RWPE2 (cell line): ENCODE results near the gene ALDOC.

ENCODE experiments used
- ATAC-seq: fragments of 200-7000 bp; cut with Tn5 transposase; 3 replicates; pipeline ENCODE4 v1.9.1; 2021; ENCODE audit warnings: low read depth
- DNase-seq: peaks from one replicate; pipeline ENCODE4 v3.0.0-alpha.2; 2020; ENCODE audit warnings: low spot score
- H3K27ac ChIP-seq: fragments of 450-650 bp; 2 replicates; pipeline ENCODE4 v1.5.1; 2017; ENCODE audit warnings: mild to moderate bottlenecking; ENCODE audit not compliant: poor library complexity, severe bottlenecking
- H3K27me3 ChIP-seq: fragments of 250-450 bp; sonication (Bioruptor Pico); 2 replicates; pipeline ENCODE4 v1.5.1; 2021; ENCODE audit warnings: mild to moderate bottlenecking, moderate library complexity; ENCODE audit not compliant: insufficient read depth, poor library complexity, severe bottlenecking
- H3K36me3 ChIP-seq: fragments of 250-450 bp; sonication (Bioruptor Pico); 2 replicates; pipeline ENCODE4 v1.5.1; 2020; ENCODE audit warnings: low read depth, mild to moderate bottlenecking, moderate library complexity
- H3K4me1 ChIP-seq: fragments of 250-450 bp; sonication (Bioruptor Pico); 2 replicates; pipeline ENCODE4 v1.5.1; 2021; ENCODE audit warnings: mild to moderate bottlenecking, moderate library complexity; ENCODE audit not compliant: insufficient read depth, poor library complexity, severe bottlenecking
- H3K4me3 ChIP-seq: fragments of 250-450 bp; sonication (Bioruptor Pico); 2 replicates; pipeline ENCODE4 v1.5.1; 2021; ENCODE audit warnings: mild to moderate bottlenecking, moderate library complexity; ENCODE audit not compliant: severe bottlenecking
- H3K9me3 ChIP-seq: fragments of 250-450 bp; sonication (Bioruptor Pico); 2 replicates; pipeline ENCODE4 v1.5.1; 2021; ENCODE audit warnings: mild to moderate bottlenecking, moderate library complexity; ENCODE audit not compliant: severe bottlenecking
- CTCF ChIP-seq: fragments of 450-650 bp; IDR thresholded peaks from one replicate; pipeline ENCODE4 v1.5.1; 2017; ENCODE audit warnings: mild to moderate bottlenecking, moderate library complexity; ENCODE audit not compliant: poor library complexity, severe bottlenecking

ALDOC gene

DNA sequence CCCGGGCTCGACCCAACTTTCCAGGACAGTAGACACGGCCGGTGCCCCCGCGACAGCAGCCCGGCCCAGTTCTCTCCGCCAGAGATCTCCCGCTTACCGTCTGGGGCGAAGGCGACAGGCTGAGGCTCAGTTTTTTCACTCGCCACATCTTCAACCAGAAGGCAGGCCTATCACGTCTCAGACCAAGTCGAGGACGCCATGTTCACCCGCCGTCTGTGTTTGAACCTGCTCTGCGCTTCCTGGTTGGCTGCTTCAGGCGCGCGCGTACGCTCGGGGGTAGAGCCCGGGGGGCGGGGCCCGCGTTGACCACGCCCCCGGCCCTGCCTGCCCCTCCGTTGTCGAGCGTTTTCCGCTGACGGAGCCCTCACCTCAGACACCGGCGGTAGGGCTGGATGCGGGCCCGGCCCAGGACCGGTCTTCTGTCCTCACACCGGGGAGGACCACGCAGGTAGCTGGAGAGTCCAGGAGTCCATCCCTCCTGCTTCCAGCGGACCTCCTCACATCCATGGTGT lies 22.2 kb upstream of the ALDOC start, which contains the start of gene SPAG5:
Gene SPAG5, minus strand, starts transcription at position 227 of the 512 bp plus-strand sequence. Its CDS starts 79 bp downstream, at position 148.
- peaks cover 28% of the 10 kb centered on the region for H3K36me3 ChIP-seq
- peak within 1 kb of the TSS; percentile 68 for H3K27ac ChIP-seq
- no peaks in the 10 kb centered on the region for H3K9me3 ChIP-seq
- peak; percentile 93 for DNase-seq
- H3K4me1 ChIP-seq: peaks cover 5% of the 10 kb centered on the region
- no peak for TF ChIP-seq CTCF
- ATAC-seq: peak; percentile 86
- no peaks in the 10 kb centered on the region for H3K27me3 ChIP-seq
- H3K4me3 ChIP-seq: peak within 1 kb of the TSS; percentile 61

DNA sequence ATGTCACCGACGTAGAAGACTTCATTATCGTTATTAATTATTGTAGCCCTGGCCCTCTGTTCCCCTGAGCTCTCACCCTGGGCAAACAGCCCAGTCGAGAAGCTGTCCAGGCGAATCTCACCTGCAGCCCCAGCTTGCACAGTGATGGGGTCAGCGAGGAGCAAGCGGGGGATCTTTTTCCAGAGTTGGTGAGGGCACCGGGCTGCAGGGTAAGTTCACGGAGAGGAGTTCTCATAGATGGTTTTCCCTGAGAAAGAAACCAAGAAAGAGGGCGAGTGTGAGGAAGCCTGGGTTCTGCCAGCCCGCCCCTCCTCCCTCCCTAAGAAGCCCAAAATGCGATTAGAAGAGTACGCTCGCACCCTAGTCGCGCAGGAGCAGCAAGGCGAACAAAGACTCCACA lies 21.7 kb upstream of the ALDOC start:
- ATAC-seq: peak; percentile 5; the same call in 2 of the 3 replicates
- H3K27me3 ChIP-seq: no peaks in the 10 kb centered on the region
- peak overlapping the region; percentile 61 for H3K4me3 ChIP-seq
- peaks cover 5% of the 10 kb centered on the region for H3K4me1 ChIP-seq
- peak overlapping the region; percentile 68 for H3K27ac ChIP-seq
- no peaks in the 10 kb centered on the region for H3K9me3 ChIP-seq
- peaks cover 33% of the 10 kb centered on the region for H3K36me3 ChIP-seq
- no peak for TF ChIP-seq CTCF
- DNase-seq: no peak

GRCh38 chr17:28597606-28598383 lies 21.1 kb upstream of the ALDOC start:
- TF ChIP-seq CTCF: no peak
- no peaks in the 10 kb centered on the region for H3K27me3 ChIP-seq
- peak overlapping the region; percentile 68 for H3K27ac ChIP-seq
- no peak for ATAC-seq
- no peaks in the 10 kb centered on the region for H3K9me3 ChIP-seq
- H3K4me3 ChIP-seq: peak overlapping the region; percentile 61
- H3K4me1 ChIP-seq: peaks cover 5% of the 10 kb centered on the region
- DNase-seq: no peak
- peaks cover 39% of the 10 kb centered on the region for H3K36me3 ChIP-seq

GRCh38 chr17:28592260-28592659 lies 15.6 kb upstream of the ALDOC start:
- DNase-seq (no peak), ATAC-seq (no peak)
- H3K4me3 ChIP-seq: no peak overlapping the region
- H3K27ac ChIP-seq: no peak overlapping the region
- H3K27me3 ChIP-seq: no peaks in the 10 kb centered on the region
- TF ChIP-seq CTCF: no peak
- no peaks in the 10 kb centered on the region for H3K4me1 ChIP-seq
- no peaks in the 10 kb centered on the region for H3K9me3 ChIP-seq
- peaks cover 80% of the 10 kb centered on the region for H3K36me3 ChIP-seq

DNA sequence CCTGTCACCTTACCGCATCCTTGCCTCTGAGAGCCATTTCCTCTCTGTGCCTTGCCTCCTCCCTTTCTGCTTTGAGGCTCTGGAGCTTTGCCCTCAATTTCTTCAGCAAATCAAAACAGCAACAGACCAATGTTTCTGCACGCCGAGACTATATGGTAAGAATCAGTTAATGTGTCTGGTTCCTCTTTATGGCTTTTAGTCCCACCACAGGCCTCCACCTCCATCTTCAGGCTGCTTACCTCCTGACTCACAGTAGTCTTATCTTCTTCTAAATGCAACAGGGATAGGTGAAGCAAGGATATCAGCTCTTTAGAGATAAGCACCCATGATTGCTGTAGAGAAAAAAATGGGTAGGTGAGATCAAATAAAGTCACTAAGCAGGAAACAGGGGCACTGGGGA lies 9.2 kb upstream of the ALDOC start:
- Histone ChIP-seq H3K27ac (no peak overlapping the region), H3K36me3 (peaks cover 81% of the 10 kb centered on the region), H3K9me3 (no peaks in the 10 kb centered on the region), H3K4me3 (no peak overlapping the region), H3K27me3 (no peaks in the 10 kb centered on the region), H3K4me1 (no peaks in the 10 kb centered on the region)
- no peak for TF ChIP-seq CTCF
- ATAC-seq (no peak), DNase-seq (no peak)
